ENCODE results near the gene CA5A. TPM values are rescaled to one million over a fixed set of nuclear protein-coding genes. Genes with fewer than 3 reads are reported as not detected.
"Not testable (repeated sequence)": the region's sequence is repeated elsewhere in the genome, so short reads cannot be mapped to it uniquely, and the experiment has no call there.

Gene CA5A
- total and polyA plus RNA-seq, 2 experiments from 2014 or later: 1.0 to 1.9 TPM

- not testable (repeated sequence) for H3K27ac ChIP-seq; H2AFZ ChIP-seq; H3K36me3 ChIP-seq (replicated peaks; ENCODE audit: insufficient read depth, low read depth); H3K4me1 ChIP-seq (ENCODE audit: insufficient read depth); DNase-seq (ENCODE audit: low spot score); H3K4me3 ChIP-seq; H4K20me1 ChIP-seq (ENCODE audit: insufficient read depth, poor library complexity, severe bottlenecking); H3K27me3 ChIP-seq; H3K9me2 ChIP-seq (replicated peaks; ENCODE audit: insufficient read depth); H3K79me2 ChIP-seq; H3K9me3 ChIP-seq (ENCODE audit: low read depth)
- 52% methylated on average over 20 of the region's 20 CpGs for WGBS (ENCODE audit: low lambda C conversion rate, missing lambda C conversion rate)
- peak; percentile 40 for TF ChIP-seq CTCF (IDR thresholded peaks at IDR 0.05; ENCODE audit: poor library complexity)
- H3K4me2 ChIP-seq: peak overlapping the region; percentile 29
These were observed 46.9 kb upstream of the CA5A start for GRCh38 chr16:87983072-87983736.

GRCh38 chr16:87982581-87983041, 46.3 kb upstream of the CA5A start:
- Histone ChIP-seq H4K20me1 (ENCODE audit: insufficient read depth, poor library complexity, severe bottlenecking) (no peaks in the 10 kb centered on the region), H3K4me3 (no peak overlapping the region), H2AFZ (no peak overlapping the region), H3K79me2 (peaks cover 3% of the 10 kb centered on the region), H3K27me3 (no peaks in the 10 kb centered on the region), H3K9me3 (ENCODE audit: low read depth) (no peaks in the 10 kb centered on the region), H3K4me1 (ENCODE audit: insufficient read depth) (no peaks in the 10 kb centered on the region), H3K9me2 (replicated peaks; ENCODE audit: insufficient read depth) (no peaks in the 10 kb centered on the region), H3K4me2 (no peak overlapping the region), H3K27ac (no peak overlapping the region), H3K36me3 (replicated peaks; ENCODE audit: insufficient read depth, low read depth) (no peaks in the 10 kb centered on the region)
- WGBS (ENCODE audit: low lambda C conversion rate, missing lambda C conversion rate): 71% methylated on average over 16 of the region's 17 CpGs
- no peak for DNase-seq (ENCODE audit: low spot score)
- TF ChIP-seq CTCF (IDR thresholded peaks at IDR 0.05; ENCODE audit: poor library complexity): no peak
- no peak for TF ChIP-seq EZH2phosphoT487 (IDR thresholded peaks at IDR 0.05; ENCODE audit: low read depth, severe bottlenecking, unreplicated experiment)
- no peak for TF ChIP-seq EZH2 (IDR thresholded peaks at IDR 0.05; ENCODE audit: borderline replicate concordance)

GRCh38 chr16:87981376-87981775, 45.0 kb upstream of the CA5A start:
- H3K4me1 ChIP-seq (ENCODE audit: insufficient read depth); H3K9me3 ChIP-seq (ENCODE audit: low read depth); H3K27ac ChIP-seq; H3K27me3 ChIP-seq; H3K36me3 ChIP-seq (replicated peaks; ENCODE audit: insufficient read depth, low read depth); H2AFZ ChIP-seq; DNase-seq (ENCODE audit: low spot score); H4K20me1 ChIP-seq (ENCODE audit: insufficient read depth, poor library complexity, severe bottlenecking); H3K9me2 ChIP-seq (replicated peaks; ENCODE audit: insufficient read depth); H3K4me2 ChIP-seq; H3K79me2 ChIP-seq; H3K4me3 ChIP-seq: not testable (repeated sequence)
- WGBS (ENCODE audit: low lambda C conversion rate, missing lambda C conversion rate): 71% methylated on average over 4 of the region's 4 CpGs

GRCh38 chr16:87979911-87980630, 43.7 kb upstream of the CA5A start:
- H3K4me3 ChIP-seq; H4K20me1 ChIP-seq (ENCODE audit: insufficient read depth, poor library complexity, severe bottlenecking); H3K9me3 ChIP-seq (ENCODE audit: low read depth); H3K36me3 ChIP-seq (replicated peaks; ENCODE audit: insufficient read depth, low read depth); H3K4me2 ChIP-seq; DNase-seq (ENCODE audit: low spot score); H3K9me2 ChIP-seq (replicated peaks; ENCODE audit: insufficient read depth); H3K27ac ChIP-seq; H3K79me2 ChIP-seq; H2AFZ ChIP-seq; H3K27me3 ChIP-seq; H3K4me1 ChIP-seq (ENCODE audit: insufficient read depth): not testable (repeated sequence)
- WGBS (ENCODE audit: low lambda C conversion rate, missing lambda C conversion rate): 88% methylated on average over 12 of the region's 12 CpGs
